HUES6 (cell line): ENCODE data around the gene TMOD1.
"Not testable (repeated sequence)": the region's sequence is repeated elsewhere in the genome, so short reads cannot be mapped to it uniquely, and the experiment has no call there.

Source experiments
- H3K27ac ChIP-seq: 2 replicates; pipeline ENCODE4 v1.7.0; 2013; ENCODE audit warnings: low read depth, mild to moderate bottlenecking, low read length, inconsistent platforms
- H3K27me3 ChIP-seq: 2 replicates; pipeline ENCODE4 v1.6.1; 2013; ENCODE audit warnings: low read length; ENCODE audit not compliant: control insufficient read depth, insufficient read depth
- H3K36me3 ChIP-seq: 2 replicates; pipeline ENCODE4 v1.6.1; 2013; ENCODE audit warnings: low read length; ENCODE audit not compliant: control insufficient read depth, insufficient read depth
- H3K4me1 ChIP-seq: 2 replicates; pipeline ENCODE4 v1.6.1; 2013; ENCODE audit warnings: low read length; ENCODE audit not compliant: control insufficient read depth, insufficient read depth
- H3K4me3 ChIP-seq: 2 replicates; pipeline ENCODE4 v1.5.1; 2013; ENCODE audit warnings: low read depth, low read length
- H3K9ac ChIP-seq: one replicate; pipeline ENCODE4 v1.6.1; 2013; ENCODE audit warnings: mild to moderate bottlenecking, low read length
- H3K9me3 ChIP-seq: 2 replicates; pipeline ENCODE4 v1.6.1; 2013; ENCODE audit warnings: low read depth, low read length; ENCODE audit not compliant: control insufficient read depth, insufficient read depth

TMOD1 gene

GRCh38 chr9:97501177-97501971 is at the start of gene TMOD1:
Gene TMOD1, plus strand, starts transcription at chr9:97501666. Its CDS starts 22,523 bp downstream, at chr9:97524189.
- H3K27ac ChIP-seq = no peak within 1 kb of the TSS

GRCh38 chr9:97453573-97453972 is 47.9 kb upstream of the TMOD1 start:
- not testable (repeated sequence) for H3K4me1 ChIP-seq, H3K27me3 ChIP-seq, H3K9ac ChIP-seq, H3K9me3 ChIP-seq, H3K36me3 ChIP-seq, H3K4me3 ChIP-seq, H3K27ac ChIP-seq

More at GRCh38 chr9:97501177-97501971, at the start of gene TMOD1:
- Histone ChIP-seq H3K4me3 (peak within 1 kb of the TSS; percentile 68), H3K9ac (peak within 1 kb of the TSS; percentile 32), H3K27me3 (peaks cover 74% of the 10 kb centered on the region), H3K36me3 (no peaks in the 10 kb centered on the region), H3K4me1 (peaks cover 20% of the 10 kb centered on the region), H3K9me3 (no peaks in the 10 kb centered on the region)

DNA sequence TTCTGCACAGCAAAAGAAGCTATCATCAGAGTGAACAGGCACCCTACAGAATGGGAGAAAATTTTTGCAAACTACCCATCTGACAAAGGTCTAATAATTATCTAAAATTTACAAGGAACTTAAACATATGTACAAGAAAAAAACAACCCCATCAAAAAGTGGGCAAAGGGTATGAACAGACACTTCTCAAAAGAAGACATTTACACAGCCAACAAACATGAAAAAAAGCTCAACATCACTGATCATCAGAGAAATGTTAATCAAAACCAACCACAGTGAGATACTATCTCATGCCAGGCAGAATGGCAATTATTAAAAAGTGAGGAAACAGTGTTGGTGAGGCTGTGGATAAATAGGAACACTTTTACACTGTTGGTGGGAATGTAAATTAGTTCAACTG is 44.6 kb upstream of the TMOD1 start:
- H3K27ac ChIP-seq, H3K4me3 ChIP-seq, H3K9ac ChIP-seq, H3K27me3 ChIP-seq, H3K9me3 ChIP-seq, H3K4me1 ChIP-seq, H3K36me3 ChIP-seq: not testable (repeated sequence)

- Histone ChIP-seq H3K36me3 (no peaks in the 10 kb centered on the region), H3K4me1 (peaks cover 9% of the 10 kb centered on the region; the same call in 1 of the 2 replicates), H3K27me3 (no peaks in the 10 kb centered on the region), H3K4me3 (no peak overlapping the region), H3K27ac (no peak overlapping the region), H3K9me3 (no peaks in the 10 kb centered on the region), H3K9ac (no peak overlapping the region)
Observed at GRCh38 chr9:97459326-97459725, 42.1 kb upstream of the TMOD1 start.

GRCh38 chr9:97462159-97462558 is 39.3 kb upstream of the TMOD1 start:
- H3K4me1 ChIP-seq = peaks cover 9% of the 10 kb centered on the region; the same call in 1 of the 2 replicates
- no peak overlapping the region for H3K4me3 ChIP-seq
- H3K36me3 ChIP-seq = no peaks in the 10 kb centered on the region
- no peak overlapping the region for H3K27ac ChIP-seq
- no peaks in the 10 kb centered on the region for H3K27me3 ChIP-seq
- H3K9ac ChIP-seq = no peak overlapping the region
- no peaks in the 10 kb centered on the region for H3K9me3 ChIP-seq

GRCh38 chr9:97462914-97463313 is 38.6 kb upstream of the TMOD1 start:
- no peak overlapping the region for H3K9ac ChIP-seq
- H3K4me1 ChIP-seq = peaks cover 9% of the 10 kb centered on the region; the same call in 1 of the 2 replicates
- H3K27me3 ChIP-seq = no peaks in the 10 kb centered on the region
- H3K27ac ChIP-seq = no peak overlapping the region
- no peak overlapping the region for H3K4me3 ChIP-seq
- no peaks in the 10 kb centered on the region for H3K9me3 ChIP-seq
- H3K36me3 ChIP-seq = no peaks in the 10 kb centered on the region

- no peak overlapping the region for H3K27ac ChIP-seq
- no peaks in the 10 kb centered on the region for H3K27me3 ChIP-seq
- no peak overlapping the region for H3K9ac ChIP-seq
- H3K36me3 ChIP-seq = no peaks in the 10 kb centered on the region
- H3K4me3 ChIP-seq = no peak overlapping the region
- H3K9me3 ChIP-seq = no peaks in the 10 kb centered on the region
- no peaks in the 10 kb centered on the region for H3K4me1 ChIP-seq
Observed at GRCh38 chr9:97468658-97469448, 32.6 kb upstream of the TMOD1 start.

DNA sequence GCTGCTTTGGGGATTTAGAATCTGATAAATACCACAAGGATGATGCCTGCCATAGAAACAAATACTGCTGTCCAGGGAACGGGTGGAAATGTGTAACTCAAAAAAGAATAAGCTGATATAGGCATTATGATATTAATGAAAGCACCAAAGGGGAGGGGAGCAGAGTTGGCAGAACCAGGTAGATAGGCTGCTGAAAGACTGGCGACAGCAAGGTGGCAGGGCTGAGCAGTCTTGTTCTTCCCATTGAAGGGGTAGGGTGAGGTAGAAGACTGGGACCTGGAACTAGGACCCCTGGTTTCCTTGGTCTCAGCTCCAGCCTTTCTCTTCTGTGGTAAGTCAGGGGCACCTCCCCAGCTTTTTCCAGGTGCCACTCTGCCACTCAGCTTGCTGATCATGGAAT is 31.4 kb upstream of the TMOD1 start:
- H3K9me3 ChIP-seq = no peaks in the 10 kb centered on the region
- no peaks in the 10 kb centered on the region for H3K27me3 ChIP-seq
- no peaks in the 10 kb centered on the region for H3K4me1 ChIP-seq
- H3K4me3 ChIP-seq = no peak overlapping the region
- H3K36me3 ChIP-seq = no peaks in the 10 kb centered on the region
- H3K27ac ChIP-seq = no peak overlapping the region
- H3K9ac ChIP-seq = no peak overlapping the region

GRCh38 chr9:97473717-97474116 is 27.7 kb upstream of the TMOD1 start:
- Histone ChIP-seq H3K27ac (no peak overlapping the region), H3K4me3 (no peak overlapping the region), H3K27me3 (no peaks in the 10 kb centered on the region), H3K4me1 (no peaks in the 10 kb centered on the region), H3K9ac (no peak overlapping the region), H3K36me3 (no peaks in the 10 kb centered on the region), H3K9me3 (no peaks in the 10 kb centered on the region)

DNA sequence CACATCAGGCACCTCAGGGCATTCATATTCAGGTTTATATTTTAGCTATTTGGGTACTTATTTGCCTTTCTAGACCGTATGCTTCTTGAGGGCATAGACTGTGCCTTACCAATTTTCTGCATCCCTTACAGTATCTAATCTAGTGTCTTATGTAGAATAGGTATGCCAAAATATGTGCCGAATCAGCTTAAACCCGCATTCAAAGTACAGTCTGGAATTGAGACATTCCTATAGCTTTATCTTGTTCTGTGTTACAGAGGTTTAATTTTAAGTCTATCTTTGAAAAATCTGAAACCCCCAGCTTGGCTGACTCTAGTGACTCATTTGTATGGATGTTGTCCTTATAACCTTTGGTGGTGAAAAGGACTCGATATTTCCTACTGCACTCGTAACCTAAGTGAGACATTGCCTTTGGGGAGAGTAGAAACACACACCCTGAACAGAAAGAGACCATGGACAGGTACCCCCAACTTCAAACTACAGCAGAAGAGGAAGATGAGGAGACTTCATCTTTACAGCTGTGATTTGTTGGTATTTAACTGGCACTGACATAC is 27.0 kb upstream of the TMOD1 start:
- Histone ChIP-seq H3K27ac (no peak overlapping the region), H3K4me3 (no peak overlapping the region), H3K9ac (no peak overlapping the region), H3K9me3 (no peaks in the 10 kb centered on the region), H3K4me1 (no peaks in the 10 kb centered on the region), H3K36me3 (no peaks in the 10 kb centered on the region), H3K27me3 (no peaks in the 10 kb centered on the region)

DNA sequence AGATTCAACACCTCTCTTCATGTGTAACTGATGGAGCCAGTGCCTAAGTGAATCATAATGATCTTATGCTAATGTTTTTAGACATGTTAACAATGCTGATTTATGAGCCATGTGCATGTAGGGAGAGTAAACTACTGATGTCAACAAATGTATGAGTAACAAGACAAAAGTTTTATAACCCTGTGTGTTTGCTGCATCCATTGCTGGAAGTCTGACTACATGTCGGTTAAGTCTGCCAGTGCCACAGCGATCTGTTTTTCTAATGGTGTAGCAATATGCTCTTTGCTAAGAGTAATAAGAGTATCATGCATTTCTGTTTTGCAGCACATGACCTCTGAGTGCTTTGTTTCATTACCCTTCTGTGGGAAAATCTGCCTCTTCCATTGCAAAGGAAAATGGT is 26.4 kb upstream of the TMOD1 start:
- Histone ChIP-seq H3K4me3 (no peak overlapping the region), H3K4me1 (no peaks in the 10 kb centered on the region), H3K9me3 (no peaks in the 10 kb centered on the region), H3K9ac (no peak overlapping the region), H3K36me3 (no peaks in the 10 kb centered on the region), H3K27ac (no peak overlapping the region), H3K27me3 (no peaks in the 10 kb centered on the region)
